SK-N-SH treated with all-trans-retinoic acid at 6 μM for 48 hours (cell line): ENCODE measurements around the gene ADCK1.

Experiments used
- ATAC-seq: fragments of 200-7000 bp; cut with Tn5 transposase; 3 replicates; pipeline ENCODE4 v1.9.1; 2020; ENCODE audit warnings: mild to moderate bottlenecking, moderate library complexity
- ARNTL ChIP-seq: fragments of 450-650 bp; formaldehyde crosslinking; IDR thresholded peaks from 2 replicates; pipeline ENCODE4 v1.5.0; 2020; ENCODE audit warnings: low read depth, mild to moderate bottlenecking, moderate library complexity, borderline replicate concordance
- BACH2 ChIP-seq: fragments of 250-450 bp; sonication (Bioruptor Pico); IDR thresholded peaks from 2 replicates; pipeline ENCODE4 v1.9.0; 2021; ENCODE audit warnings: mild to moderate bottlenecking, borderline replicate concordance
- CSDC2 ChIP-seq: fragments of 250-450 bp; sonication (Bioruptor Pico); IDR thresholded peaks from 2 replicates; pipeline ENCODE4 v1.5.0; 2020; ENCODE audit warnings: mild to moderate bottlenecking, moderate library complexity
- ESRRG ChIP-seq: fragments of 250-450 bp; sonication (Bioruptor Pico); IDR thresholded peaks from 2 replicates; pipeline ENCODE4 v1.6.1; 2021; ENCODE audit warnings: mild to moderate bottlenecking
- GLIS3 ChIP-seq: fragments of 250-450 bp; sonication (Bioruptor Pico); IDR thresholded peaks from 2 replicates; pipeline ENCODE4 v1.5.0; 2020; ENCODE audit warnings: mild to moderate bottlenecking, moderate library complexity
- ISL1 ChIP-seq: fragments of 250-450 bp; sonication (Bioruptor Pico); IDR thresholded peaks from 2 replicates; pipeline ENCODE4 v2.1.2; 2022; ENCODE audit warnings: mild to moderate bottlenecking, moderate library complexity
- PATZ1 ChIP-seq: fragments of 250-450 bp; sonication (Bioruptor Pico); IDR thresholded peaks from 2 replicates; pipeline ENCODE4 v1.8.0; 2020; ENCODE audit warnings: mild to moderate bottlenecking, moderate library complexity, borderline replicate concordance
- RARB ChIP-seq: fragments of 250-450 bp; sonication (Bioruptor Pico); IDR thresholded peaks from 2 replicates; pipeline ENCODE4 v1.8.0; 2021; ENCODE audit warnings: mild to moderate bottlenecking, moderate library complexity
- SNAI2 ChIP-seq: fragments of 250-450 bp; sonication (Bioruptor Pico); IDR thresholded peaks from 2 replicates; pipeline ENCODE4 v1.5.0; 2020; ENCODE audit warnings: mild to moderate bottlenecking, moderate library complexity
- TCF4 ChIP-seq: fragments of 250-450 bp; sonication (Bioruptor Pico); IDR thresholded peaks from 2 replicates; pipeline ENCODE4 v1.8.0; 2021; ENCODE audit warnings: mild to moderate bottlenecking, moderate library complexity, borderline replicate concordance
- TOX ChIP-seq: fragments of 250-450 bp; sonication (Bioruptor Pico); IDR thresholded peaks from 2 replicates; pipeline ENCODE4 v1.8.0; 2021; ENCODE audit warnings: mild to moderate bottlenecking, moderate library complexity, borderline replicate concordance
- TSHZ2 ChIP-seq: fragments of 250-450 bp; sonication (Bioruptor Pico); IDR thresholded peaks from 2 replicates; pipeline ENCODE4 v1.5.0; 2020; ENCODE audit warnings: mild to moderate bottlenecking, moderate library complexity
- ZC3H10 ChIP-seq: fragments of 250-450 bp; sonication (Bioruptor Pico); IDR thresholded peaks from 2 replicates; pipeline ENCODE4 v1.5.1; 2021; ENCODE audit warnings: mild to moderate bottlenecking, moderate library complexity
- ZFP3 ChIP-seq: fragments of 250-450 bp; sonication (Bioruptor Pico); IDR thresholded peaks from 2 replicates; pipeline ENCODE4 v1.5.0; 2020; ENCODE audit warnings: mild to moderate bottlenecking, moderate library complexity
- ZFP30 ChIP-seq: fragments of 450-650 bp; formaldehyde crosslinking; IDR thresholded peaks from 2 replicates; pipeline ENCODE4 v1.5.0; 2022; ENCODE audit warnings: mild to moderate bottlenecking, moderate library complexity
- ZNF565 ChIP-seq: fragments of 450-650 bp; formaldehyde crosslinking; conservative IDR thresholded peaks from 2 replicates; pipeline ENCODE4 v1.5.0; 2020; ENCODE audit warnings: low read depth, mild to moderate bottlenecking, moderate library complexity
- ZNF8 ChIP-seq: fragments of 450-650 bp; formaldehyde crosslinking; IDR thresholded peaks from 2 replicates; pipeline ENCODE4 v1.5.0; 2020; ENCODE audit warnings: mild to moderate bottlenecking, moderate library complexity
- TF ChIP-seq, protein P1 (sequence below): fragments of 250-450 bp; sonication (Bioruptor Pico); IDR thresholded peaks from 2 replicates; pipeline ENCODE4 v1.8.0; 2021; ENCODE audit warnings: low read depth, mild to moderate bottlenecking, moderate library complexity, borderline replicate concordance
- TF ChIP-seq, protein P2 (sequence below): fragments of 250-450 bp; sonication (Bioruptor Pico); IDR thresholded peaks from 2 replicates; pipeline ENCODE4 v1.5.1; 2020; ENCODE audit warnings: low read depth, mild to moderate bottlenecking, moderate library complexity
- TF ChIP-seq, protein P3 (sequence below): fragments of 250-450 bp; sonication (Bioruptor Pico); IDR thresholded peaks from 2 replicates; pipeline ENCODE4 v1.5.1; 2021; ENCODE audit warnings: mild to moderate bottlenecking, moderate library complexity

The ADCK1 gene

DNA sequence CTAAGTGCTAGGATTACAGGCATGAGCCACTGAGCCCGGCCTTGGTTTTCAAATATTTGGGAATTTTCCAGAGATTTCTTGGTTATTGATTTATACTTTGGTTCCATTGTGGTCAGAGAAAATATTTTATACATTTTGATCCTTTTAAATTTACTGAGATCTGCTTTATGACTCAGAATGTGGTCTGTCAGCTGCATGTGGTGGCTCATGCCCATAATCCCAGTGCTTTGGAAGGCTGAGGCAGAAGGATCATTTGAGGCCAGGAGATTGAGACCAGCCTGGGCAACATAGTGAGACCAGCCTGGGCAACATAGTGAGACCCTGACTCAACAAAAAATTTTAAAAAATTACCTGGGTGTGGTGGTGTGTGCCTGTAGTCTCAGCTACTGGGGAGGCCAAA is 49.8 kb downstream of the ADCK1 start:
- peak; percentile 43; the same call in 1 of the 3 replicates for ATAC-seq
- TF ChIP-seq ARNTL (CRISPR knock-in tag) (no peak), GLIS3 (no peak), ESRRG (CRISPR knock-in tag) (no peak), SNAI2 (CRISPR knock-in tag) (no peak), ISL1 (no peak), CSDC2 (CRISPR knock-in tag) (no peak), PATZ1 (CRISPR knock-in tag) (no peak), TCF4 (CRISPR knock-in tag) (no peak), BACH2 (CRISPR knock-in tag) (no peak), ZFP3 (CRISPR knock-in tag) (no peak)
- TF ChIP-seq, protein P1, sequence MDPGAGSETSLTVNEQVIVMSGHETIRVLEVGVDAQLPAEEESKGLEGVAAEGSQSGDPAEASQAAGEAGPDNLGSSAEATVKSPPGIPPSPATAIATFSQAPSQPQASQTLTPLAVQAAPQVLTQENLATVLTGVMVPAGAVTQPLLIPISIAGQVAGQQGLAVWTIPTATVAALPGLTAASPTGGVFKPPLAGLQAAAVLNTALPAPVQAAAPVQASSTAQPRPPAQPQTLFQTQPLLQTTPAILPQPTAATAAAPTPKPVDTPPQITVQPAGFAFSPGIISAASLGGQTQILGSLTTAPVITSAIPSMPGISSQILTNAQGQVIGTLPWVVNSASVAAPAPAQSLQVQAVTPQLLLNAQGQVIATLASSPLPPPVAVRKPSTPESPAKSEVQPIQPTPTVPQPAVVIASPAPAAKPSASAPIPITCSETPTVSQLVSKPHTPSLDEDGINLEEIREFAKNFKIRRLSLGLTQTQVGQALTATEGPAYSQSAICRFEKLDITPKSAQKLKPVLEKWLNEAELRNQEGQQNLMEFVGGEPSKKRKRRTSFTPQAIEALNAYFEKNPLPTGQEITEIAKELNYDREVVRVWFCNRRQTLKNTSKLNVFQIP (CRISPR knock-in tag) = no peak
- TF ChIP-seq, protein P2, sequence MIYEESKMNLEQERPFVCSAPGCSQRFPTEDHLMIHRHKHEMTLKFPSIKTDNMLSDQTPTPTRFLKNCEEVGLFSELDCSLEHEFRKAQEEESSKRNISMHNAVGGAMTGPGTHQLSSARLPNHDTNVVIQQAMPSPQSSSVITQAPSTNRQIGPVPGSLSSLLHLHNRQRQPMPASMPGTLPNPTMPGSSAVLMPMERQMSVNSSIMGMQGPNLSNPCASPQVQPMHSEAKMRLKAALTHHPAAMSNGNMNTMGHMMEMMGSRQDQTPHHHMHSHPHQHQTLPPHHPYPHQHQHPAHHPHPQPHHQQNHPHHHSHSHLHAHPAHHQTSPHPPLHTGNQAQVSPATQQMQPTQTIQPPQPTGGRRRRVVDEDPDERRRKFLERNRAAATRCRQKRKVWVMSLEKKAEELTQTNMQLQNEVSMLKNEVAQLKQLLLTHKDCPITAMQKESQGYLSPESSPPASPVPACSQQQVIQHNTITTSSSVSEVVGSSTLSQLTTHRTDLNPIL (CRISPR knock-in tag) = no peak
- TF ChIP-seq, protein P3, sequence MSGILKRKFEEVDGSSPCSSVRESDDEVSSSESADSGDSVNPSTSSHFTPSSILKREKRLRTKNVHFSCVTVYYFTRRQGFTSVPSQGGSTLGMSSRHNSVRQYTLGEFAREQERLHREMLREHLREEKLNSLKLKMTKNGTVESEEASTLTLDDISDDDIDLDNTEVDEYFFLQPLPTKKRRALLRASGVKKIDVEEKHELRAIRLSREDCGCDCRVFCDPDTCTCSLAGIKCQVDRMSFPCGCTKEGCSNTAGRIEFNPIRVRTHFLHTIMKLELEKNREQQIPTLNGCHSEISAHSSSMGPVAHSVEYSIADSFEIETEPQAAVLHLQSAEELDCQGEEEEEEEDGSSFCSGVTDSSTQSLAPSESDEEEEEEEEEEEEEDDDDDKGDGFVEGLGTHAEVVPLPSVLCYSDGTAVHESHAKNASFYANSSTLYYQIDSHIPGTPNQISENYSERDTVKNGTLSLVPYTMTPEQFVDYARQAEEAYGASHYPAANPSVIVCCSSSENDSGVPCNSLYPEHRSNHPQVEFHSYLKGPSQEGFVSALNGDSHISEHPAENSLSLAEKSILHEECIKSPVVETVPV (CRISPR knock-in tag) = no peak

- TF ChIP-seq GLIS3 (no peak), ZC3H10 (no peak), TSHZ2 (CRISPR knock-in tag) (no peak), TOX (CRISPR knock-in tag) (no peak), ZFP3 (CRISPR knock-in tag) (no peak), ESRRG (CRISPR knock-in tag) (no peak), ISL1 (no peak), ZFP30 (no peak), PATZ1 (CRISPR knock-in tag) (no peak)
- no peak for ATAC-seq
Measured at GRCh38 chr14:77853919-77854318, 54.0 kb downstream of the ADCK1 start.

DNA sequence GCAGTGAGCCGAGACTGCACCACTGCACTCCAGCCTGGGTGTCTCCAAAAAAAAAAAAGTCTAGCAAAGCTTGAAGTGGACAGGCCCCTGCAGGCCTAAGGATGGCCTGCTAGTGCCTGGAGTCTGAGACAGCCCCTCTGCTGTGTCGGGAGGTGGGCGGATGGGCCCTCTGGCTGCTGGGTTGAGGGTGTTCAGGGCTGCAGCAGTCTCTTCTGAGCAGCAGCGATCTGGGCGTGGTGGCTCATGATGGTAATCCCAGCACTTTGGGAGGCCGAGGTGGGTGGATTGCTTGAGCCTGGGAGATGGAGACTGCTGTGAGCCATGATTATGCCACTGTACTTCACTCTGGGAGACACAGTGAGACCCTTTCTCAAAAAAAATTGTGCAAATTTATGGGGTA is 57.0 kb downstream of the ADCK1 start:
- no peak for ATAC-seq
- TF ChIP-seq, protein P1 (CRISPR knock-in tag) = no peak
- no peak for TF ChIP-seq GLIS3
- TF ChIP-seq, protein P3 (CRISPR knock-in tag) = no peak
- no peak for TF ChIP-seq ZNF8
- no peak for TF ChIP-seq TSHZ2 (CRISPR knock-in tag)
- no peak for TF ChIP-seq ZNF565 (CRISPR knock-in tag)
- no peak for TF ChIP-seq RARB (CRISPR knock-in tag)
- no peak for TF ChIP-seq ISL1
- no peak for TF ChIP-seq ZFP30
